NCI-H2227 (cell line): ENCODE data around the gene DPM2.

Source experiments
- DNase-seq: peaks from one replicate; lab custom pipeline; 2025; ENCODE audit not compliant: unreplicated experiment; lab: John Stamatoyannopoulos, UW

The DPM2 gene

GRCh38 chr9:127920794-127921193 lies 16.9 kb downstream of the DPM2 start:
- no peak for DNase-seq

GRCh38 chr9:127919253-127919815 lies 18.3 kb downstream of the DPM2 start:
- no peak for DNase-seq

- DNase-seq: no peak
Measured at GRCh38 chr9:127918183-127919107, 19.2 kb downstream of the DPM2 start.

- DNase-seq: no peak
Measured at GRCh38 chr9:127917603-127918002, 20.1 kb downstream of the DPM2 start.

- DNase-seq: peak; percentile 87
Measured at GRCh38 chr9:127916720-127917581, 20.7 kb downstream of the DPM2 start, which contains the start of gene ST6GALNAC4. Gene ST6GALNAC4, minus strand, starts transcription at chr9:127917041. Its CDS starts 622 bp downstream, at chr9:127916419.

- no peak for DNase-seq
Measured at GRCh38 chr9:127915801-127916719, 21.6 kb downstream of the DPM2 start.

- DNase-seq: no peak
Measured at GRCh38 chr9:127915325-127915752, 22.3 kb downstream of the DPM2 start.

GRCh38 chr9:127913682-127914081 lies 24.0 kb downstream of the DPM2 start:
- DNase-seq: no peak

- DNase-seq: no peak
Measured at GRCh38 chr9:127912882-127913281, 24.8 kb downstream of the DPM2 start.

- DNase-seq: no peak
Measured at GRCh38 chr9:127912296-127912695, 25.4 kb downstream of the DPM2 start.

- DNase-seq: no peak
Measured at GRCh38 chr9:127910613-127911205, 26.9 kb downstream of the DPM2 start.

GRCh38 chr9:127909839-127910273 lies 27.8 kb downstream of the DPM2 start:
- no peak for DNase-seq

GRCh38 chr9:127908660-127908926 lies 29.1 kb downstream of the DPM2 start:
- DNase-seq: no peak

GRCh38 chr9:127907867-127908659 lies 29.6 kb downstream of the DPM2 start:
- no peak for DNase-seq

GRCh38 chr9:127905788-127906191 lies 31.9 kb downstream of the DPM2 start:
- no peak for DNase-seq

GRCh38 chr9:127905004-127905728 lies 32.5 kb downstream of the DPM2 start:
- DNase-seq: no peak

GRCh38 chr9:127904561-127905003 lies 33.1 kb downstream of the DPM2 start:
- no peak for DNase-seq
